ENCODE measurements around the gene SPRTN. TPM values are rescaled to one million over a fixed set of nuclear protein-coding genes. Genes with fewer than 3 reads are reported as not detected.

Gene SPRTN
- total RNA-seq, 1 donor from 2014 or later, result 13.9 TPM

DNA sequence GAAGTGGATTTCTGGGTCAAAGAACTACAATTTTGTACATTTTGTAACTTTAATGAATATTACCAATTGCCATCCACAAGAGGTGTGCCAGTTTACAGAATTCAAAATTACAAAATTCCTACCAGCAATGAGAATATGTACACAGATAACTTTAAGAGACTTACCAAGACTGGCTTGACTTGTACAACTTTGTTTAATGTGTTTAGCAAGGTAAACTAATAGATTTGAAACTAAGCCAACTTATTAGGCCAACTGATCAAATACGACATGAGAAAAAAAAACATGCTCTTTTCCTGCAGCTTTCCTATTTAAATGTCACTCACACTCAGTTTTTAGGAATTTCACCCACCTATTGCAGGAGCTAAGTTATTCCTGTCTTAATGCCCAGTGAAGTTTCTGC is 11.8 kb upstream of the SPRTN start:
- TF ChIP-seq, protein P1, sequence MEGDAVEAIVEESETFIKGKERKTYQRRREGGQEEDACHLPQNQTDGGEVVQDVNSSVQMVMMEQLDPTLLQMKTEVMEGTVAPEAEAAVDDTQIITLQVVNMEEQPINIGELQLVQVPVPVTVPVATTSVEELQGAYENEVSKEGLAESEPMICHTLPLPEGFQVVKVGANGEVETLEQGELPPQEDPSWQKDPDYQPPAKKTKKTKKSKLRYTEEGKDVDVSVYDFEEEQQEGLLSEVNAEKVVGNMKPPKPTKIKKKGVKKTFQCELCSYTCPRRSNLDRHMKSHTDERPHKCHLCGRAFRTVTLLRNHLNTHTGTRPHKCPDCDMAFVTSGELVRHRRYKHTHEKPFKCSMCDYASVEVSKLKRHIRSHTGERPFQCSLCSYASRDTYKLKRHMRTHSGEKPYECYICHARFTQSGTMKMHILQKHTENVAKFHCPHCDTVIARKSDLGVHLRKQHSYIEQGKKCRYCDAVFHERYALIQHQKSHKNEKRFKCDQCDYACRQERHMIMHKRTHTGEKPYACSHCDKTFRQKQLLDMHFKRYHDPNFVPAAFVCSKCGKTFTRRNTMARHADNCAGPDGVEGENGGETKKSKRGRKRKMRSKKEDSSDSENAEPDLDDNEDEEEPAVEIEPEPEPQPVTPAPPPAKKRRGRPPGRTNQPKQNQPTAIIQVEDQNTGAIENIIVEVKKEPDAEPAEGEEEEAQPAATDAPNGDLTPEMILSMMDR (IDR thresholded peaks at IDR 0.05; ENCODE audit: unreplicated experiment), result no peak
- no peaks in the 10 kb centered on the region for H3K36me3 Mint-ChIP-seq (ENCODE audit: insufficient read depth)
- H3K9me3 Mint-ChIP-seq (ENCODE audit: low read depth), result no peaks in the 10 kb centered on the region
- H3K27me3 Mint-ChIP-seq, result no peaks in the 10 kb centered on the region
- H3K27ac Mint-ChIP-seq, result no peak overlapping the region
- H3K4me1 Mint-ChIP-seq (ENCODE audit: low read depth), result peaks cover 3% of the 10 kb centered on the region
- H3K4me3 Mint-ChIP-seq (ENCODE audit: low read depth), result no peak overlapping the region
- DNase-seq (ENCODE audit: low spot score, unreplicated experiment), result no peak

- H3K27me3 Mint-ChIP-seq, result no peaks in the 10 kb centered on the region
- H3K9me3 Mint-ChIP-seq (ENCODE audit: low read depth), result no peaks in the 10 kb centered on the region
- no peak for DNase-seq (ENCODE audit: low spot score, unreplicated experiment)
- no peaks in the 10 kb centered on the region for H3K36me3 Mint-ChIP-seq (ENCODE audit: insufficient read depth)
- H3K4me1 Mint-ChIP-seq (ENCODE audit: low read depth), result peaks cover 3% of the 10 kb centered on the region
- TF ChIP-seq, protein P1 (IDR thresholded peaks at IDR 0.05; ENCODE audit: unreplicated experiment), result no peak
- H3K4me3 Mint-ChIP-seq (ENCODE audit: low read depth), result no peak overlapping the region
- H3K27ac Mint-ChIP-seq, result no peak overlapping the region
Observed at GRCh38 chr1:231327617-231328016, 10.5 kb upstream of the SPRTN start.

DNA sequence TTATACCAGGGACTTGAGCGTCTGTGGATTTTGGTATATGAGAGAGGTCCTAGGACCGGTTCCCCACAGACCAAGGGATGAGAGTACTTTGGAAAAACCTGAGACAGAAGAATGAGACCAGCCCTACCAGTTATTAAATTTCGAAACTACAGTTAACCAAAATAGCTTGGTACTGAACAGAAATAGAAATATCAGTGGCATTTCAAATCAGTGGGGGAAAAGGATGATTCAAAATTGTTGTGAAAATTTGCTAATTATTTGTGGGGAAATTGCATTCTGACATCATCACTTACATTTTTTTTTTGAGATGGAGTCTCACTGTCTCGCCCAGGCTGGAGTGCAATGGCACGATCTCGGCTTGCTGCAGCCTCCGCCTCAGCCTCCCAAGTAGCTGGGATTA is 8.6 kb upstream of the SPRTN start:
- Mint-ChIP-seq H3K27me3 (no peaks in the 10 kb centered on the region), H3K9me3 (ENCODE audit: low read depth) (no peaks in the 10 kb centered on the region), H3K4me3 (ENCODE audit: low read depth) (no peak overlapping the region), H3K27ac (no peak overlapping the region), H3K4me1 (ENCODE audit: low read depth) (peaks cover 14% of the 10 kb centered on the region), H3K36me3 (ENCODE audit: insufficient read depth) (no peaks in the 10 kb centered on the region)
- TF ChIP-seq, protein P1 (IDR thresholded peaks at IDR 0.05; ENCODE audit: unreplicated experiment), result no peak
- no peak for DNase-seq (ENCODE audit: low spot score, unreplicated experiment)

DNA sequence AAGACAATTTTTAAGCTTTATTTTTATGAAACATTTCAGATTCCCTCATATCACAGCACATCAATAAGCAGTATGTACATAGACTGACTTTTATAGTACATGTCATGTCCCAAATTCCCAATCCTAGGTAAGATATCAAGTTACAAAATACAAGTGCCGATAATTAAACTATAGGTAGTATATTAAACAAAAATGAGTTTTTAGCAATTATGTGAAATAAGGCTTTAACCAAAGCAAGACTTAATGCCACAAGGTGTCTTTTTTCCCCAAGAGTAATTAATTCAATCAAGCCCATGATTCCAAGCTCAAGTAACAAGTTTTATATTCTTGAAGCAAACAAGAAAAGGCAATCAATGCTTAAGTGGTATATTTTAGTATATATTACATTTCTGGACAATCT is 5.3 kb upstream of the SPRTN start:
- DNase-seq (ENCODE audit: low spot score, unreplicated experiment), result no peak
- Mint-ChIP-seq H3K4me3 (ENCODE audit: low read depth) (no peak overlapping the region), H3K4me1 (ENCODE audit: low read depth) (peaks cover 35% of the 10 kb centered on the region), H3K9me3 (ENCODE audit: low read depth) (no peaks in the 10 kb centered on the region), H3K27ac (no peak overlapping the region), H3K27me3 (no peaks in the 10 kb centered on the region), H3K36me3 (ENCODE audit: insufficient read depth) (no peaks in the 10 kb centered on the region)
- TF ChIP-seq, protein P1 (IDR thresholded peaks at IDR 0.05; ENCODE audit: unreplicated experiment), result no peak

DNA sequence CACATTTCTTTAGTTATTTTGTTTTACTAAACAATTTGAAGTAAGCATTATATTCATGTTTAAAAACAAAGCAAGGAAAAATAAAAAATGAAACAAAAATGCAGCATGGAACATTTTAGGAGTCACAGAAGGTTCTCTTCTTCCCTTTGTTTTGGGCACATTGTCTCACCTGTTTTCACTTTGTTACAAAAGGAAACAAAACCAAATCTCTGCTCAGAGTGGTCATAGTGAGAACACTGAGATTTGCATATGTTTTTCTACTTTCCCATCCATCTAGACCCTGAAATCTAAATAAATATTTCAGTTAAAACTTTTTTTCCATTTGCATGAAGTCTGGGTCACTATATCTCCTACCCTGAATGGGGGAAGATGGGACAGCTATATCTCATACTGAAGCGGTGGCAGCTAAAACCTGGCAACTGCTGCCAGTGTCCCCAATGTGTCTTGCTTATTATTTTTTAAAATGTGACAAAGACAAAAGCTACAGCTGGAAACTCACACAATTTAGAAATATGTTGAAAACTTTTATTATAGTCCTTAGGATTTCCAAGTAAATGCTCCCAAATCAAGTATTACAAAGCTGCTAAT is 3.9 kb upstream of the SPRTN start:
- peaks cover 37% of the 10 kb centered on the region for H3K4me1 Mint-ChIP-seq (ENCODE audit: low read depth)
- H3K4me3 Mint-ChIP-seq (ENCODE audit: low read depth), result peak overlapping the region; percentile 37
- TF ChIP-seq, protein P1 (IDR thresholded peaks at IDR 0.05; ENCODE audit: unreplicated experiment), result no peak
- no peaks in the 10 kb centered on the region for H3K9me3 Mint-ChIP-seq (ENCODE audit: low read depth)
- H3K36me3 Mint-ChIP-seq (ENCODE audit: insufficient read depth), result no peaks in the 10 kb centered on the region
- no peak overlapping the region for H3K27ac Mint-ChIP-seq
- no peak for DNase-seq (ENCODE audit: low spot score, unreplicated experiment)
- H3K27me3 Mint-ChIP-seq, result no peaks in the 10 kb centered on the region
